GM18505 (cell line): ENCODE data around the gene MAP2K5.

Source experiments
- ATAC-seq: cut with Tn5 transposase; IDR thresholded peaks from one replicate; pipeline ENCODE4 v1.9.1; 2021; ENCODE audit not compliant: unreplicated experiment
- POLR2A ChIP-seq: IDR thresholded peaks from 4 replicates; pipeline ENCODE4 v1.6.1; 2011; ENCODE audit warnings: borderline replicate concordance; ENCODE audit not compliant: insufficient read depth, insufficient read length; ENCODE audit errors: extremely low read depth

The MAP2K5 gene

GRCh38 chr15:67824197-67824968, 281.9 kb downstream of the MAP2K5 start:
- no peak for ATAC-seq
- no peak for TF ChIP-seq POLR2A

GRCh38 chr15:67824976-67825880, 282.7 kb downstream of the MAP2K5 start, which contains the start of gene SKOR1:
Gene SKOR1 (plus strand): TSS chr15:67825509. CDS start chr15:67825603, 94 bp downstream.
- TF ChIP-seq POLR2A = no peak

GRCh38 chr15:67825881-67826716, 283.6 kb downstream of the MAP2K5 start:
- no peak for ATAC-seq

More at GRCh38 chr15:67824976-67825880, 282.7 kb downstream of the MAP2K5 start, which contains the start of gene SKOR1:
- ATAC-seq = no peak

GRCh38 chr15:67826717-67827561, 284.4 kb downstream of the MAP2K5 start:
- no peak for ATAC-seq
- no peak for TF ChIP-seq POLR2A

More at GRCh38 chr15:67825881-67826716, 283.6 kb downstream of the MAP2K5 start:
- no peak for TF ChIP-seq POLR2A

- TF ChIP-seq POLR2A = no peak
- no peak for ATAC-seq
These were observed 285.2 kb downstream of the MAP2K5 start for GRCh38 chr15:67827562-67828277.

GRCh38 chr15:67828278-67828968, 285.9 kb downstream of the MAP2K5 start:
- no peak for TF ChIP-seq POLR2A
- no peak for ATAC-seq

GRCh38 chr15:67828969-67829646, 286.6 kb downstream of the MAP2K5 start:
- ATAC-seq = no peak
- TF ChIP-seq POLR2A = no peak

- TF ChIP-seq POLR2A = no peak
These were observed 287.4 kb downstream of the MAP2K5 start for GRCh38 chr15:67829647-67830504.

GRCh38 chr15:67831363-67831762, 288.9 kb downstream of the MAP2K5 start:
- ATAC-seq = no peak
- no peak for TF ChIP-seq POLR2A

More at GRCh38 chr15:67829647-67830504, 287.4 kb downstream of the MAP2K5 start:
- ATAC-seq = no peak
